Eye (tissue), 1 donor: ENCODE results near the gene SELENOI.

Experiments
- DNase-seq: peaks from one replicate; pipeline ENCODE4 v3.0.0-alpha.2; 2015

Gene SELENOI

GRCh38 chr2:26412091-26412673 lies 66.2 kb downstream of the SELENOI start:
- no peak for DNase-seq

GRCh38 chr2:26414311-26414710 lies 68.4 kb downstream of the SELENOI start:
- no peak for DNase-seq

- DNase-seq, result no peak
Observed at GRCh38 chr2:26421961-26422360, 76.0 kb downstream of the SELENOI start.

GRCh38 chr2:26422947-26423629 lies 77.1 kb downstream of the SELENOI start:
- DNase-seq, result no peak

GRCh38 chr2:26423750-26424149 lies 77.8 kb downstream of the SELENOI start:
- no peak for DNase-seq

GRCh38 chr2:26424221-26424620 lies 78.3 kb downstream of the SELENOI start:
- no peak for DNase-seq

GRCh38 chr2:26428846-26429245 lies 82.9 kb downstream of the SELENOI start:
- no peak for DNase-seq

- DNase-seq, result no peak
Observed at GRCh38 chr2:26429779-26430578, 84.0 kb downstream of the SELENOI start.

- no peak for DNase-seq
Observed at GRCh38 chr2:26430826-26431225, 84.9 kb downstream of the SELENOI start.

GRCh38 chr2:26432363-26432762 lies 86.4 kb downstream of the SELENOI start:
- no peak for DNase-seq

- DNase-seq, result no peak
Observed at GRCh38 chr2:26432859-26433258, 86.9 kb downstream of the SELENOI start.

GRCh38 chr2:26435106-26435505 lies 89.2 kb downstream of the SELENOI start:
- DNase-seq, result no peak

- DNase-seq, result no peak
Observed at GRCh38 chr2:26438526-26438925, 92.6 kb downstream of the SELENOI start.

GRCh38 chr2:26438926-26439325 lies 93.0 kb downstream of the SELENOI start:
- DNase-seq, result no peak

GRCh38 chr2:26442301-26442700 lies 96.4 kb downstream of the SELENOI start:
- DNase-seq, result no peak

- DNase-seq, result no peak
Observed at GRCh38 chr2:26442707-26443106, 96.8 kb downstream of the SELENOI start.

GRCh38 chr2:26444236-26444635 lies 98.3 kb downstream of the SELENOI start:
- no peak for DNase-seq
